Panc1 (cell line): Measurements from ENCODE around the gene MAS1L. TPM values are rescaled to one million over a fixed set of nuclear protein-coding genes. Genes with fewer than 3 reads are reported as not detected.

Experiments
- ATAC-seq: fragments of 200-7000 bp; cut with Tn5 transposase; 2 replicates; pipeline ENCODE4 v1.9.1; 2020; ENCODE audit warnings: mild to moderate bottlenecking, moderate library complexity
- BruUV-seq: library from RNA; stranded (reverse); fragments of 400-500 nt; replicated peaks from 2 replicates; lab custom pipeline; 2021; lab: Mats Ljungman, UMichigan
- CTCF ChIA-PET: fragments of 300-600 bp; sonication (Branson Sonifier 250); formaldehyde crosslinking; loops from one replicate; lab custom pipeline; 2022; ENCODE audit warnings: antibody characterized with exemption; lab: Charles Lee
- POLR2A ChIA-PET: fragments of 300-600 bp; sonication (Branson Sonifier 250); formaldehyde crosslinking; loops from one replicate; lab custom pipeline; 2022; ENCODE audit warnings: antibody characterized with exemption; lab: Charles Lee
- DNase-seq: peaks from one replicate; pipeline ENCODE4 v3.0.0-alpha.2; 2010; ENCODE audit warnings: low read depth, low spot score
- H3K27ac ChIP-seq: 2 replicates; pipeline ENCODE4 v1.5.1; 2011; ENCODE audit warnings: mild to moderate bottlenecking, low read length, inconsistent platforms
- H3K27me3 ChIP-seq: fragments of 200-500 bp; sonication (Bioruptor generic); 2 replicates; pipeline ENCODE4 v1.6.0; 2014; ENCODE audit warnings: low read length, inconsistent platforms; ENCODE audit not compliant: control insufficient read depth, insufficient read depth
- H3K36me3 ChIP-seq: fragments of 200-500 bp; sonication (Bioruptor generic); 2 replicates; pipeline ENCODE4 v1.5.1; 2014; ENCODE audit warnings: inconsistent platforms, mild to moderate bottlenecking, low read length, moderate library complexity; ENCODE audit not compliant: control insufficient read depth, insufficient read depth
- H3K4me1 ChIP-seq: 2 replicates; pipeline ENCODE4 v1.5.1; 2011; ENCODE audit warnings: inconsistent platforms, mild to moderate bottlenecking, low read length, moderate library complexity; ENCODE audit not compliant: control insufficient read depth, insufficient read depth
- H3K4me3 ChIP-seq, 2 experiments: 2 replicates each; pipeline ENCODE4 v1.5.1; 2011 to 2012; ENCODE audit warnings: low read depth in 2 of 2, low read length in 2 of 2, mild to moderate bottlenecking in 2 of 2, inconsistent platforms in 1 of 2, moderate library complexity in 1 of 2
- H3K9me3 ChIP-seq: fragments of 200-500 bp; sonication (Bioruptor generic); 2 replicates; pipeline ENCODE4 v1.5.1; 2014; ENCODE audit warnings: low read depth, mild to moderate bottlenecking, inconsistent platforms, low read length, moderate library complexity; ENCODE audit not compliant: control insufficient read depth, insufficient read depth
- POLR2AphosphoS5 ChIP-seq: IDR thresholded peaks from 2 replicates; pipeline ENCODE4 v1.6.1; 2012; ENCODE audit warnings: mild to moderate bottlenecking, low read depth, low read length, moderate library complexity
- SIN3A ChIP-seq: IDR thresholded peaks from 2 replicates; pipeline ENCODE4 v1.6.1; 2012; ENCODE audit warnings: low read depth, mild to moderate bottlenecking, low read length, moderate library complexity, borderline replicate concordance; ENCODE audit not compliant: insufficient read depth
- TCF7L2 ChIP-seq: IDR thresholded peaks from 2 replicates; pipeline ENCODE4 v1.6.1; 2011; ENCODE audit warnings: mild to moderate bottlenecking, low read depth, low read length, inconsistent platforms
- in situ Hi-C: cut with HindIII; loops from 2 replicates; pipeline ENCODE4 v1.10.0; 2016; ENCODE audit warnings: low sequenced_read_pairs, low pct_unique_long_range_greater_than_20kb
- intact Hi-C: fragments of 100-400 bp; cut with micrococcal nuclease; formaldehyde crosslinking; loops from one replicate; pipeline ENCODE4 v1.10.0; 2022; ENCODE audit not compliant: unreplicated experiment
- total RNA-seq: library from RNA; stranded (reverse); gene quantifications from one replicate; pipeline ENCODE4 v1.2.1, GENCODE V29; 2021; ENCODE audit not compliant: unreplicated experiment
- TF ChIP-seq, protein P1 (sequence below), 2 experiments: IDR thresholded peaks; 2 replicates each; pipeline ENCODE4 v1.6.1; 2011 to 2012; ENCODE audit warnings: low read depth in 2 of 2, control low read depth in 1 of 2, low read length in 1 of 2, mild to moderate bottlenecking in 1 of 2, moderate library complexity in 1 of 2; ENCODE audit not compliant: insufficient read depth in 1 of 2
- TF ChIP-seq, protein P2 (sequence below): fragments of 450-650 bp; IDR thresholded peaks from 2 replicates; pipeline ENCODE4 v1.5.1; 2017; ENCODE audit warnings: mild to moderate bottlenecking

MAS1L gene
- total RNA-seq, 1 experiment from 2014 or later, result not detected

DNA sequence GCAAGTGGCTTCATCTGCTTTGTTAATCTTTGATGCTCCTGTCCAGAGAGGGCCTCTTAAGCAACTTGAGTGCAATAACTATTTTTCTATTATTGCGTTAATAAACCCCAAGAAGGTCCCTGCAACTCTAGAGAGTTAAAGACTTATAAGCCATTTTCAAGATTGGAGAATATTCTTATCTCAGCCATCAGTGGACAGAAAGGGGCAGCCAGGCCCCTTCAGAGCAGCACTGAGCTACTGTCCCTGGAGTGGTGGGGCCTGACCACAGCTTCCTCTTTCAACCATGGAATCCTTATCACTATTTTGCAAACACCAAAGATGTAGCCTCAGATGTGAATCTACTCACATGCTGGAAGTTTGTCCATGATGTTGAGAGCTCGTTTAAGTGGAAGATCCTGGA is 2.8 kb upstream of the MAS1L start:
- Histone ChIP-seq H3K27me3 (no peaks in the 10 kb centered on the region), H3K36me3 (no peaks in the 10 kb centered on the region), H3K4me1 (no peaks in the 10 kb centered on the region), H3K27ac (no peak overlapping the region), H3K9me3 (no peaks in the 10 kb centered on the region), H3K4me3 (no peak overlapping the region)
- in situ Hi-C loops (no loop called here), intact Hi-C loops (no loop called here)
- ATAC-seq, result no peak
- BruUV-seq, result no TSS peak
- ChIA-PET POLR2A (no interaction called here), CTCF (no interaction called here)
- no peak for DNase-seq
- TF ChIP-seq TCF7L2 (no peak), POLR2AphosphoS5 (no peak), SIN3A (no peak)
- TF ChIP-seq, protein P1, sequence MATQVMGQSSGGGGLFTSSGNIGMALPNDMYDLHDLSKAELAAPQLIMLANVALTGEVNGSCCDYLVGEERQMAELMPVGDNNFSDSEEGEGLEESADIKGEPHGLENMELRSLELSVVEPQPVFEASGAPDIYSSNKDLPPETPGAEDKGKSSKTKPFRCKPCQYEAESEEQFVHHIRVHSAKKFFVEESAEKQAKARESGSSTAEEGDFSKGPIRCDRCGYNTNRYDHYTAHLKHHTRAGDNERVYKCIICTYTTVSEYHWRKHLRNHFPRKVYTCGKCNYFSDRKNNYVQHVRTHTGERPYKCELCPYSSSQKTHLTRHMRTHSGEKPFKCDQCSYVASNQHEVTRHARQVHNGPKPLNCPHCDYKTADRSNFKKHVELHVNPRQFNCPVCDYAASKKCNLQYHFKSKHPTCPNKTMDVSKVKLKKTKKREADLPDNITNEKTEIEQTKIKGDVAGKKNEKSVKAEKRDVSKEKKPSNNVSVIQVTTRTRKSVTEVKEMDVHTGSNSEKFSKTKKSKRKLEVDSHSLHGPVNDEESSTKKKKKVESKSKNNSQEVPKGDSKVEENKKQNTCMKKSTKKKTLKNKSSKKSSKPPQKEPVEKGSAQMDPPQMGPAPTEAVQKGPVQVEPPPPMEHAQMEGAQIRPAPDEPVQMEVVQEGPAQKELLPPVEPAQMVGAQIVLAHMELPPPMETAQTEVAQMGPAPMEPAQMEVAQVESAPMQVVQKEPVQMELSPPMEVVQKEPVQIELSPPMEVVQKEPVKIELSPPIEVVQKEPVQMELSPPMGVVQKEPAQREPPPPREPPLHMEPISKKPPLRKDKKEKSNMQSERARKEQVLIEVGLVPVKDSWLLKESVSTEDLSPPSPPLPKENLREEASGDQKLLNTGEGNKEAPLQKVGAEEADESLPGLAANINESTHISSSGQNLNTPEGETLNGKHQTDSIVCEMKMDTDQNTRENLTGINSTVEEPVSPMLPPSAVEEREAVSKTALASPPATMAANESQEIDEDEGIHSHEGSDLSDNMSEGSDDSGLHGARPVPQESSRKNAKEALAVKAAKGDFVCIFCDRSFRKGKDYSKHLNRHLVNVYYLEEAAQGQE (IDR thresholded peaks at IDR 0.05; ENCODE audit: insufficient read depth in 1 of 2, low read depth in 2 of 2, low read length in 1 of 2), result no peak
- TF ChIP-seq, protein P2, sequence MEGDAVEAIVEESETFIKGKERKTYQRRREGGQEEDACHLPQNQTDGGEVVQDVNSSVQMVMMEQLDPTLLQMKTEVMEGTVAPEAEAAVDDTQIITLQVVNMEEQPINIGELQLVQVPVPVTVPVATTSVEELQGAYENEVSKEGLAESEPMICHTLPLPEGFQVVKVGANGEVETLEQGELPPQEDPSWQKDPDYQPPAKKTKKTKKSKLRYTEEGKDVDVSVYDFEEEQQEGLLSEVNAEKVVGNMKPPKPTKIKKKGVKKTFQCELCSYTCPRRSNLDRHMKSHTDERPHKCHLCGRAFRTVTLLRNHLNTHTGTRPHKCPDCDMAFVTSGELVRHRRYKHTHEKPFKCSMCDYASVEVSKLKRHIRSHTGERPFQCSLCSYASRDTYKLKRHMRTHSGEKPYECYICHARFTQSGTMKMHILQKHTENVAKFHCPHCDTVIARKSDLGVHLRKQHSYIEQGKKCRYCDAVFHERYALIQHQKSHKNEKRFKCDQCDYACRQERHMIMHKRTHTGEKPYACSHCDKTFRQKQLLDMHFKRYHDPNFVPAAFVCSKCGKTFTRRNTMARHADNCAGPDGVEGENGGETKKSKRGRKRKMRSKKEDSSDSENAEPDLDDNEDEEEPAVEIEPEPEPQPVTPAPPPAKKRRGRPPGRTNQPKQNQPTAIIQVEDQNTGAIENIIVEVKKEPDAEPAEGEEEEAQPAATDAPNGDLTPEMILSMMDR, result no peak

DNA sequence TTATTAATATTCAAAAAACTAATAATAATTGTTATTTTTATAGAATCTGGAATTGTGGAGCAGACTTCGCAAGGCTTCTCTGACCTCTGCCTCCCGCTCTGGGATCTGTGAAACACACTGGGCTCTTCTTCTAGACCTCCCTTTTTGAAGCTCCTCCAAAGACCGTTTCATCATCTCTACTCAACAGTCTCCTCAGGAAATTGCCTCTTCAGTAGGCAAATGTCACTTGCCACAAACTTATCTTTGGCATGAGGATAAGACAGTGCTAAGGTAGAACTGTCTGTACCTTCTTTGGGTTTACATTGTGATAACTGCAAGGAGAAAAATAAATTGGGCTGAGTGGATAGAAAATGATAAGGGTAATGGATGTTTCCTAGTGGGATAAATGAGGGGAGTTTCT is 2.3 kb upstream of the MAS1L start:
- TF ChIP-seq TCF7L2 (no peak), SIN3A (no peak), POLR2AphosphoS5 (no peak)
- TF ChIP-seq, protein P2, result no peak
- TF ChIP-seq, protein P1 (IDR thresholded peaks at IDR 0.05; ENCODE audit: insufficient read depth in 1 of 2, low read depth in 2 of 2, low read length in 1 of 2), result no peak
- no peak overlapping the region for H3K4me3 ChIP-seq
- H3K36me3 ChIP-seq, result no peaks in the 10 kb centered on the region
- no TSS peak for BruUV-seq
- H3K4me1 ChIP-seq, result no peaks in the 10 kb centered on the region
- DNase-seq (no peak), ATAC-seq (no peak)
- no peak overlapping the region for H3K27ac ChIP-seq
- in situ Hi-C loops (no loop called here), intact Hi-C loops (no loop called here)
- H3K9me3 ChIP-seq, result no peaks in the 10 kb centered on the region
- no peaks in the 10 kb centered on the region for H3K27me3 ChIP-seq
- ChIA-PET POLR2A (no interaction called here), CTCF (no interaction called here)
